ENCODE data around the gene CCM2.
A peak's percentile ranks its signal among the peaks of the same experiment; 100 is the strongest.
"Not testable (repeated sequence)": the region's sequence is repeated elsewhere in the genome, so short reads cannot be mapped to it uniquely, and the experiment has no call there.

CCM2 gene

DNA sequence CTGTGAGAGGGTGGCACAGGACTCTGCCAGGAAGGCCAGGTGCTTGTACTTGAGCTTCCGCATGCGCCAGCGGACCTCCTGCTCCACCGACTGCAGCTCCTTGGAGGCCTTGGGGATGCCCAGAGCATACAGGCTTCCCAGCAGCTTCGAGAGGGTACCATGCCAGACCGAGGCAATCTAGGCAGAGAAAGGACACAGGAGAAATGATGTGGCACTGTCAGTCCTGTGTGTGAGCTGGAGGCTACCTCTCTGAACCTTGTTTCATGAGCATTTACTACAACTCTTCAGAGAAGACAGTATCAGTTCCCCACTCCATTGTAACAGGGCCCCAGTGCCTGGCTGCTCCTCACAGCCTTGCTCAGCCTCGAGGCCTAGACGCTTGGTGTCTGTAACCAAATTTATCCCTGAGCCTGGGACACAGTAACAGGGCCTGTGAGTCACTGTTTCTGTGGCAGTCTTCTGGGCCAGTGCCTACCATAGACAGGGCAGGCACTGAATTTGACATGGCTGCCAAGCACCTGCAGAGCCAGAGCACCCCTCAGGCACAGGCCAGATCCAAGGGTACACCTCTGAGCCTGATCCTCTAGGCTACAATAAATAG lies 105.7 kb downstream of the CCM2 start:
- Histone ChIP-seq H3K27me3 (ENCODE audit: low read depth) (no peaks in the 10 kb centered on the region), H3K4me1 (peaks cover 5% of the 10 kb centered on the region), H3K36me3 (replicated peaks) (peaks cover 89% of the 10 kb centered on the region), H3K9me3 (no peaks in the 10 kb centered on the region), H3K4me3 (no peak overlapping the region)
- in situ Hi-C loops (cut with MboI; ENCODE audit: low sequenced_read_pairs), result loop anchor here (25.0 kb wide), 2 partner anchors 268 to 518 kb away; partner anchors contain the start of genes H2AZ2 and TMED4
- no peak for DNase-seq (ENCODE audit: low spot score in 2 of 2)

DNA sequence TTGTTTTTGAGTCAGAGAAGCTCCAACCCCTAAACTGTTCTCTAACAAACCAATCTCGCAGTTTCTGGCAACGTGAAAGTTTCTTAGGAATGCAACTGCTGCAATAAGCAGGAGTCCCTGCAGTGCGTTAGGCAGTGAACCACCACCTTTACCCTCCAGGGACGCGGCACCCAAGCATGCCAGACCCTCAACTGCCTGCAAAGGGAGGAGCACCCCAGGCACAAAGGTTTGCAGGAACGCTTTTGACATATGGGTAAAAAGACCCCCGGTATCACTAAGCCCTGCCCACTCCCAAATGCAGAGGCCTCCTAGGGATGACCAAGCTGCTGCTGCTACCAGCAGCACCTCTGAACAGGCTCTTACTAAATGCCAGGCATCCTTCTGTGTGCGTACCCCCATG lies 106.8 kb downstream of the CCM2 start:
- Histone ChIP-seq H3K9me3 (no peaks in the 10 kb centered on the region), H3K4me1 (peaks cover 5% of the 10 kb centered on the region), H3K4me3 (no peak overlapping the region), H3K36me3 (replicated peaks) (peaks cover 84% of the 10 kb centered on the region), H3K27me3 (ENCODE audit: low read depth) (no peaks in the 10 kb centered on the region)
- in situ Hi-C loops (cut with MboI; ENCODE audit: low sequenced_read_pairs), result loop anchor here (25.0 kb wide), 2 partner anchors 270 to 520 kb away; partner anchors contain the start of genes H2AZ2 and TMED4
- DNase-seq (ENCODE audit: low spot score in 2 of 2), result no peak

DNA sequence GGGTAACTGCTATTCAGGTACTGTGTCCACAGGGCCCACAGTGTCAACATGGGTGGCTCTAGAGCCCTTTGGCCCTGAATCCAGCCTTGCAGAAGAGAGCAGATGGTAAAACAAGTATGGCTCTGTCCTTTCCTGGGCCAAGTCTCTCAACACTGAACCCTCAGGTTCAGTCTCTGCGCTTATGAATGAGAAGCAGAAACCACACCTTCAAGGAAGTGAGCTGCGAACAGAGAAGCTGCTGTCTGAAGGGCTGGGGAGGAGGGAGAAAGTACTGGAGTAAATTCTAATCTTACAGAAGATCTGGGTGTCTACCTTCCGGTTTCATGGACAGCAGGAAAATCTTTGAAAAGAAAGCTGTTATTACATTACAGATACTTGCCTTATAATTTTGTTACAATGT lies 107.4 kb downstream of the CCM2 start:
- Histone ChIP-seq H3K27me3 (ENCODE audit: low read depth) (no peaks in the 10 kb centered on the region), H3K4me3 (no peak overlapping the region), H3K36me3 (replicated peaks) (peaks cover 79% of the 10 kb centered on the region), H3K4me1 (peaks cover 5% of the 10 kb centered on the region), H3K9me3 (no peaks in the 10 kb centered on the region)
- in situ Hi-C loops (cut with MboI; ENCODE audit: low sequenced_read_pairs), result loop anchor here (25.0 kb wide), 2 partner anchors 270 to 520 kb away; partner anchors contain the start of genes H2AZ2 and TMED4
- no peak for DNase-seq (ENCODE audit: low spot score in 2 of 2)

DNA sequence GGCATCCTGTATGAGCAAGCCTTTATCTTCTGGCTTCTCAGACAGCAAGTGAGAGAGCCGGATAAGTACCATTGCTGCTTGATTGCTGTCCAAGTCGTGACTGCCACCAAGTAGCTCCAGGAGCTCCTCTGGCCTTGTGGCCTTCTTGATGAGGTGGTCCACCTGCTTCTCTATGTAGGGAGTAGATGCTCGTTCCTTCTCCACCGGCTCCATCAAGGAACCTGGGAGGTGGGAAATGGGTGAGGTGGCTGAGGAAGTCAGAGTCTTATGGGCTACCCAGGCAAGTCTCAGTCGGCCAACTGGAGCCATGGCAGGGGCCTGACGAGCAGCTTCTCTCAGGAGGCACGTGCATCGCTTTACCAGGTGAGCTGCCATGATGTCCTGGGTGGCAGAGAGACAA lies 108.9 kb downstream of the CCM2 start:
- in situ Hi-C loops (cut with MboI; ENCODE audit: low sequenced_read_pairs), result loop anchor here (25.0 kb wide), 2 partner anchors 272 to 522 kb away; partner anchors contain the start of genes H2AZ2 and TMED4
- H3K27me3 ChIP-seq (ENCODE audit: low read depth), result no peaks in the 10 kb centered on the region

DNA sequence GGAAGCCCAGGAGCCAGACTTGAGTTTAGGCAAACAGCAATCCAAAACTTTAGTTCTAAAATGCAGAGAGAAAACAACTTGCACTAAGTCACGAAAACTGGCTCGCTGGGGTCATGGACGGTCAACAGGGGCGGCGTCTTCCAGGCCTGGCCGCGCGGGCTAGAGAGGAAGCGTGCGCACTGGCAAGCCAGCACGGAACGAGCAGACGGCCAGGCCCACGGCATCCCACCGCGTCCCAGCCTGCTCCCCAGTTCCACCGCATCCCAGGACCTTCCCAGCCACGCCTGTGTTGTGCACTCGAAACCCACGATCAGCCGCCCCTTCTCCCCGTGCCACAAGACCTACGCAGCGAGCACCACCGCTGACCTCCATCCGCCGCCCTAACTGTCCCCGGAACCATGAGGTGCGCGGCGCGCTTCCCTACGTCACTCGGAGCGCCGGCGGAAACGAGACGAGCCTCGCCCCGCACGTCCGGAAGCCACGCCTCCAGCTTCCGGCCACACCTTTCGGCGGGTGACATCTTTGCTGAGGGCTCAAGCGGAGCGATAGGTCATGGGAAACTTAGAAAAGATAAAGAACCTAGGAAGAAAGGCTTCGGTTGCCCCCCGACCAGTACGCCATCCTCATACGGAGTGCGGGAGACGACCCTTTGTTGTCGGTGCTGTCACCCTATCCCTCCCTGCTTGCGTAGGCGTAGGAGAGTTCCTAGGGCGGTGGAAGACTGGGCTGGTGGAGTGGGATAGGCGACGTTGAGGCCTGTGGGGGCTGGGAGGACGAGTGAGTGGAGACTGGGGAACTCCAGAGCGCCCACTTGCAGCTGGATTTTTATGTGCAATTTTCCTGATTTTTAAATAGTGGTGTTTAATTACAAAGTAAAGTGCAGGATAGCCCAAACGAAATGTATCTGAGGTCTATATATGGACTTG lies 111.6 kb downstream of the CCM2 start, which contains the start of gene TBRG4:
Gene TBRG4, minus strand, starts transcription at position 400 of the 926 bp plus-strand sequence. CDS start 2,460 bp downstream, outside the sequence.
- in situ Hi-C loops (cut with MboI; ENCODE audit: low sequenced_read_pairs), result loop anchor here (25.0 kb wide), 2 partner anchors 274 to 524 kb away; partner anchors contain the start of genes H2AZ2 and TMED4
- peaks cover 36% of the 10 kb centered on the region for H3K36me3 ChIP-seq (replicated peaks)
- H3K4me3 ChIP-seq, result peak within 1 kb of the TSS; percentile 98
- H3K4me1 ChIP-seq, result peaks cover 5% of the 10 kb centered on the region
- H3K9me3 ChIP-seq, result no peaks in the 10 kb centered on the region
- DNase-seq (ENCODE audit: low spot score in 2 of 2), result peak; percentile 91 to 95
- no peaks in the 10 kb centered on the region for H3K27me3 ChIP-seq (ENCODE audit: low read depth)

More for the DNA sequence above, 108.9 kb downstream of the CCM2 start:
- Histone ChIP-seq H3K36me3 (replicated peaks) (peaks cover 63% of the 10 kb centered on the region), H3K9me3 (no peaks in the 10 kb centered on the region), H3K4me1 (peaks cover 5% of the 10 kb centered on the region), H3K4me3 (no peak overlapping the region)
- peak in 1 of 2 experiments; percentile 2 for DNase-seq (ENCODE audit: low spot score in 2 of 2)

DNA sequence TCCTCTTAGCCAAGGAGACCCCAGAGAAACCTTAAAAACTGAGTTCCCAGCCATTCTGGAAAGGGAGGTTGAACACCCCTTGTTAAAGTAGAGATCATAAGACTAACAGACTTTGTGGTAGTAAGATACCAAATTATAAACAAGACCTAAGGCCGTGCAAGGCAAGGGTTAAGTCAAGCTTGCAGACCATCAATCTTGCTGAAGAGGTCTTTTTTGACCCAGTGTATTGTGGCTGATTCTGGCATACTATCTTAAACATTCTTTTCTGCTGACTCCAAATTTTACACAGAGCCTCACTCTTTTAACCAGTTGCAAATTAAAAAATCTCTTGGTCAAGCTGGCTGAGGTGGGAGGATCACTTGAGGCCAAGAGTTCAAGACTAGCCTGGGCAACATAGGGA lies 112.6 kb downstream of the CCM2 start:
- no peaks in the 10 kb centered on the region for H3K27me3 ChIP-seq (ENCODE audit: low read depth)
- H3K36me3 ChIP-seq (replicated peaks), result peaks cover 26% of the 10 kb centered on the region
- no peaks in the 10 kb centered on the region for H3K9me3 ChIP-seq
- in situ Hi-C loops (cut with MboI; ENCODE audit: low sequenced_read_pairs), result loop anchor here (25.0 kb wide), 2 partner anchors 275 to 525 kb away; partner anchors contain the start of genes H2AZ2 and TMED4
- H3K4me3 ChIP-seq, result peak overlapping the region; percentile 98
- DNase-seq (ENCODE audit: low spot score in 2 of 2), result no peak
- peaks cover 5% of the 10 kb centered on the region for H3K4me1 ChIP-seq

DNA sequence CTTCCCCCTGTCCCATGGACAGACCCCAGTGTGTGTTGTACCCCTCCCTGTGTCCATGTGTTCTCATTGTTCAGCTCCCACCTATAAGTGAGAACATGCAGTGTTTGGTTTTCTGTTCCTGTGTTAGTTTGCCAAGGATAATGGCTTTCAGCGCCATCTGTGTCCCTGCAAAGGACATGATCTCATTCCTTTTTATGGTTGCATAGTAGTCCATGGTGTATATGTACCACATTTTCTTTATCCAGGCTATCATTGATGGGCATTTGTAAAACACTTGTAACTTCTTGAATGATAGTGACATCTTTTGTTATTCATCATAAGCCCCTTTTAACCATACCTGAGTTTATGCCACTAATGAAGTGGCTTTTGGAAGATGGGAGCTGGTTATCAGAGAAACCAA lies 114.3 kb downstream of the CCM2 start:
- H3K4me1 ChIP-seq; H3K36me3 ChIP-seq (replicated peaks); H3K9me3 ChIP-seq; DNase-seq (ENCODE audit: low spot score in 2 of 2); H3K27me3 ChIP-seq (ENCODE audit: low read depth); H3K4me3 ChIP-seq: not testable (repeated sequence)
- in situ Hi-C loops (cut with MboI; ENCODE audit: low sequenced_read_pairs), result loop anchor here (25.0 kb wide), 2 partner anchors 277 to 527 kb away; partner anchors contain the start of genes H2AZ2 and TMED4

DNA sequence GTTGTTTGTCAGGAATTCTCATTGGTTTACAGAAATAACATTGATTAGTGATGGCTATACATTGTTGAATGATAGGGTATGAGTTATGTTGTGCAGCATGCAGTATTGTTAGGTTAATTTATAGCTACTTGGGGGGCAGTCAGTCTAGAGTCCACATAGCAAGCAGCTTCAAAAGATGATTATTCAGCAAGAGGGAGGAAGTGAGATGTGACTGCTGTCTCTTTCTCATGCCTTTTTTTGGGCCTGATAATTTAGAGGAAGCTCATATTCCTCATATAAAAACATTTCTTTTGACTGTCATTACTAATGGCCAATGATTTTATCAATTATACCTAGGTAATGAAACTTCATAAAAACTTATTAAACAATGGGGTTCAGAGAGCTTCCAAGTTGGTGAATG lies 114.9 kb downstream of the CCM2 start:
- in situ Hi-C loops (cut with MboI; ENCODE audit: low sequenced_read_pairs), result loop anchor here (25.0 kb wide), 2 partner anchors 278 to 528 kb away; partner anchors contain the start of genes H2AZ2 and TMED4
- no peaks in the 10 kb centered on the region for H3K9me3 ChIP-seq
- H3K27me3 ChIP-seq (ENCODE audit: low read depth), result no peaks in the 10 kb centered on the region
- DNase-seq (ENCODE audit: low spot score in 2 of 2), result no peak
- H3K4me3 ChIP-seq, result no peak overlapping the region
- H3K4me1 ChIP-seq, result peaks cover 2% of the 10 kb centered on the region
- peaks cover 6% of the 10 kb centered on the region for H3K36me3 ChIP-seq (replicated peaks)

DNA sequence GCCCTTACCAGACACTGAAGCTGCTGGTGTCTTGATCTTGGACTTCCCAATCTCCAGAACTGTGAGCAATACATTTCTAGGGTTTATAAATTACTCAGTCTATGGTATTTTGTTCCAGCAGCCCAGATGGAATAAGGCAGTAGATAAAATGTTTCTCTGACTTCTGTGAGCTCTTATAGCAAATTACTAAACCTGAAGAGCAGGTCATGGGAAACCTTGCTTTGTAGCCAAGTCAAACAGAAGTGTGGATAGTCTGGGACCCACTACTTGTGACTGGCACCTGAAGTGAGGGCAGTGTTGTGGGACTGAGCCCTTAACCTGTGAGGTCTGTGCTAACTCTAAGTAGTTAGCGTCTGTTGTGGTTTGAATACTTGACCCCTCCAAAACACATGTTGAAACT lies 116.0 kb downstream of the CCM2 start:
- H3K36me3 ChIP-seq (replicated peaks), result peaks cover 4% of the 10 kb centered on the region
- H3K9me3 ChIP-seq, result no peaks in the 10 kb centered on the region
- H3K27me3 ChIP-seq (ENCODE audit: low read depth), result no peaks in the 10 kb centered on the region
- no peaks in the 10 kb centered on the region for H3K4me1 ChIP-seq
- no peak for DNase-seq (ENCODE audit: low spot score in 2 of 2)
- in situ Hi-C loops (cut with MboI; ENCODE audit: low sequenced_read_pairs), result loop anchor here (25.0 kb wide), 2 partner anchors 279 to 529 kb away; partner anchors contain the start of genes H2AZ2 and TMED4
- no peak overlapping the region for H3K4me3 ChIP-seq

DNA sequence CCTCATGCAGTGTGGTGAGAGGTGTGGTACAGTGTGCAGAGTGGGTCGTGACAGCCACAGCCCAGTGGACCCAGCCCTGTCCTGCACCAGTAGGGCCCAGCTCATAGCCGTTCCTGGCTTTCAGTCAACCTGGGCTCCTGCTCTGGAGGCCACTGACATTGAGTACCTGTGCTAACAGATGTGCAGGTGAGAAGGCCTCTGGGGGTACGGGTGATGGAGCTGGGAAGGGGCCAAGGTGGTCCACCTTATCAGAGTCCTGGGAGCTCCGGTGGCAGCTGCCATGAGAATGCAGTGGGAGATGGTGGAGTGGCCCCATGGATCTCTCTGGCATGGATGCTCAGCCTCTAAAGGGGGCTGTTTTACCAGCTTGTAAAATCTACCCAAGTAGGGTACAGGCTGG lies 117.6 kb downstream of the CCM2 start:
- DNase-seq (ENCODE audit: low spot score in 2 of 2), result peak in 1 of 2 experiments; percentile 4
- Histone ChIP-seq H3K4me1 (no peaks in the 10 kb centered on the region), H3K9me3 (no peaks in the 10 kb centered on the region), H3K27me3 (ENCODE audit: low read depth) (no peaks in the 10 kb centered on the region), H3K4me3 (no peak overlapping the region), H3K36me3 (replicated peaks) (no peaks in the 10 kb centered on the region)
- in situ Hi-C loops (cut with MboI; ENCODE audit: low sequenced_read_pairs), result loop anchor here (25.0 kb wide), 2 partner anchors 280 to 530 kb away; partner anchors contain the start of genes H2AZ2 and TMED4

DNA sequence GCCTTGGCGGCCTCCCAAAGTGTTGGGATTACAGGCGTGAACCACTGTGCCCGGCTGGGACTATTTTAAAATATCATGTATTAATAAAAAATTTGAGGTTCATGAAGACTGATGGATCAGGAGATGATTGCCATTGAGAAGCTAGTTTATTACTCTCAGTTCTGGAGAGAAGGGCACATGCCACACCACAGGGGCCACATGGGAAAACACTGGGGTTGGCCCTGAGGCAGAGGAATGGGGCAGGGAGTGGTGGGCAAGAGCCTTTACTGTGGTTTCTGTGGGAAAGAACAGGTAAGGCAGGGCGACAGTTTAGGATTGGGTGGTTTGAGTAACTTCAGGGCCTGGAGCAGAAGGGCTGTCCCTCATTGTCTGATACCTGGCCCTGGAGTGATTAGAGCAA lies 118.3 kb downstream of the CCM2 start:
- H3K27me3 ChIP-seq (ENCODE audit: low read depth), result no peaks in the 10 kb centered on the region
- DNase-seq (ENCODE audit: low spot score in 2 of 2), result no peak
- H3K4me3 ChIP-seq, result no peak overlapping the region
- no peaks in the 10 kb centered on the region for H3K9me3 ChIP-seq
- no peaks in the 10 kb centered on the region for H3K4me1 ChIP-seq
- in situ Hi-C loops (cut with MboI; ENCODE audit: low sequenced_read_pairs), result loop anchor here (25.0 kb wide), 2 partner anchors 281 to 531 kb away; partner anchors contain the start of genes H2AZ2 and TMED4
- H3K36me3 ChIP-seq (replicated peaks), result no peaks in the 10 kb centered on the region

DNA sequence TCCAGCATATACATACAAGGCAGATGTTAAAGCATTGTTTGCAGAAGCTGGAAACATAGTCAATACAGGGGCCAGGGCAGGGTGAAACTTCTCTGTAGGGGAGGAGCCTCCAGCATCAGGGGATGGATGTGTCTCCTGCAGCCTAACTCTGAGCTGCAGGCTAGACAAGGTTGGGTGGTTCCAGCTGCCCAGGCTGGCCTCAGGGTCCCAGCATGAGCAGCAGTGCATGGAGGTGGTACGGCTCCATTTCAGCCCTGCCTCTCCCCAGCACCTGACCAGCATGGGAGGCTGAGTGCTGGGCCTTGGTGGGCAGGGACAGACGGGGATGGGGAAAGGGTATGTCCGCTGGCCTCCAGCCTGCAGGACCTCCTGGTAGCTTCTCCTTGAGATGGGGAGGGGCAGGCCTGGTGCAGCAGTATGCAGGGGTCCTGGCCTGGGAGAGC lies 118.9 kb downstream of the CCM2 start:
- in situ Hi-C loops (cut with MboI; ENCODE audit: low sequenced_read_pairs), result loop anchor here (25.0 kb wide), 2 partner anchors 282 to 532 kb away; partner anchors contain the start of genes H2AZ2 and TMED4
- no peak for DNase-seq (ENCODE audit: low spot score in 2 of 2)
- Histone ChIP-seq H3K4me1 (no peaks in the 10 kb centered on the region), H3K27me3 (ENCODE audit: low read depth) (no peaks in the 10 kb centered on the region), H3K9me3 (no peaks in the 10 kb centered on the region), H3K36me3 (replicated peaks) (no peaks in the 10 kb centered on the region), H3K4me3 (no peak overlapping the region)

DNA sequence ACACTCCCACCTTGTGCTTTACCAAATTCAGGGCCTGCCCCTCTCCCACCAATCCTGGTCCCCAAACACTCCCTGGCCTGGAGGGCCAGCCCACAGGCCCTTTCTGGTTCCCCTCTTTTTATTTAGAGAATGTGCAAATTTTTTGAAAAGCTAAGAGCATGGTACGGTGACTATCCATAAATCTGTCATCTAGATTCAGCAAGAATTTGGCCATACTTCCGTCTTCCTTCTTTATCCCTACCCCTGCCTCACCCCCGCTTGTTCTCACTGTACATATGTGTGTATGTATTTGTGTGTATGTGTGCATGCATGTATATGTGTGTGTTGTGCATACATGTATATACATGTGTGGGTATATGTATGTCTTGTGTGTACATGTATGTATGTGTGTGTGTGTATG lies 119.5 kb downstream of the CCM2 start:
- Histone ChIP-seq H3K4me1 (no peaks in the 10 kb centered on the region), H3K36me3 (replicated peaks) (no peaks in the 10 kb centered on the region), H3K9me3 (no peaks in the 10 kb centered on the region), H3K4me3 (no peak overlapping the region), H3K27me3 (ENCODE audit: low read depth) (no peaks in the 10 kb centered on the region)
- no peak for DNase-seq (ENCODE audit: low spot score in 2 of 2)
- in situ Hi-C loops (cut with MboI; ENCODE audit: low sequenced_read_pairs), result loop anchor here (25.0 kb wide), 2 partner anchors 282 to 532 kb away; partner anchors contain the start of genes H2AZ2 and TMED4

All from HAP-1 (cell line).